Measurements from ENCODE around the gene ATP2B3. TPM values are rescaled to one million over a fixed set of nuclear protein-coding genes. Genes with fewer than 3 reads are reported as not detected.

The ATP2B3 gene
- total and polyA plus RNA-seq, 2 of the 4 experiments (the other 2 are of a cell fraction), result under 0.01 to 0.03 TPM

DNA sequence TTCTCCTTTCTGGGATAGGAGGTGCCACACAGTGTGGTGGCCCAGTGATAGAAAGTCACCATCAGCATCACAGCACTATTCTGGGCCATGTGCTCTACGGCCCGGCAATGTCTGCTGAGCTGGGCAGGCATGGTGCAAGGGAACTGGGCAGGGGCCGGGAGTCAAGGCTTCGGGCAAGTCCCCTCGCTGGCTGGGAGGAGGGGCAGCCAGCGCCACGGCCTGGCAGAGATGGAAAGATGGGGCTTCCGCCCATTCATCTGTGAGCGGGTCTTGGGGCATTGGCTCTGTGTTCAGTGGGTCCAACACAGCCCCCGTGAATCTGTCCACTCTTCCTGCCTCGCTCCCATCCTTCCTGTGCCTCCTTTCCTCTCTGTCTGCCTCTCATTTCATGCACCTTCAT is 7.1 kb upstream of the ATP2B3 start:
- Histone ChIP-seq H4K5ac (ENCODE audit: low read depth, low read length) (no peak overlapping the region), H2AK5ac (ENCODE audit: low read depth, low read length) (no peak overlapping the region), H3K27me3 (ENCODE audit: control insufficient read depth, insufficient read depth, low read length) (peaks cover 3% of the 10 kb centered on the region; the same call in 1 of the 2 replicates), H3K56ac (ENCODE audit: extremely low read depth, insufficient read depth, low read length) (no peak overlapping the region), H3K14ac (replicated peaks; ENCODE audit: low read depth, low read length) (no peak overlapping the region), H3K4me2 (ENCODE audit: low read depth, low read length) (no peak overlapping the region), H2AK9ac (replicated peaks; ENCODE audit: low read depth, low read length, poor library complexity) (peak overlapping the region; percentile 70), H3K4me3 (ENCODE audit: insufficient read depth, low read depth, low read length) (no peak overlapping the region), H4K8ac (ENCODE audit: low read depth in 2 of 2, low read length in 2 of 2) (no peak overlapping the region), H3K9me1 (ENCODE audit: insufficient read depth, low read length) (no peaks in the 10 kb centered on the region; the same call in 1 of the 2 replicates), H2BK15ac (ENCODE audit: low read depth, low read length) (no peak overlapping the region), H3K36me3 (ENCODE audit: control insufficient read depth, insufficient read depth, low read length) (no peaks in the 10 kb centered on the region), H4K20me1 (ENCODE audit: insufficient read depth, low read length) (no peaks in the 10 kb centered on the region), H2BK20ac (ENCODE audit: low read depth, low read length) (no peak overlapping the region), H3K4me1 (ENCODE audit: control insufficient read depth, insufficient read depth, low read length) (no peaks in the 10 kb centered on the region), H4K91ac (ENCODE audit: insufficient read depth, low read depth, low read length) (no peak overlapping the region), H3K9ac (ENCODE audit: low read depth, low read length) (no peak overlapping the region), H3K79me1 (ENCODE audit: low read depth in 1 of 2, low read length in 2 of 2) (no peaks in the 10 kb centered on the region), H2AFZ (replicated peaks; ENCODE audit: low read length, poor library complexity) (no peak overlapping the region), H3K4ac (ENCODE audit: low read depth, low read length) (no peak overlapping the region), H3K23ac (ENCODE audit: low read depth, low read length) (no peak overlapping the region), H3K9me3 (ENCODE audit: control insufficient read depth, insufficient read depth, low read length) (no peaks in the 10 kb centered on the region), H3K18ac (ENCODE audit: low read depth, low read length) (no peak overlapping the region), H2BK5ac (ENCODE audit: low read depth, low read length, poor library complexity, severe bottlenecking) (no peak overlapping the region), H3K27ac (ENCODE audit: insufficient read depth, low read length) (no peak overlapping the region), H2BK120ac (ENCODE audit: low read depth, low read length) (no peak overlapping the region)
- in situ Hi-C loops (cut with MboI; ENCODE audit: low sequenced_read_pairs) (no loop called here), intact Hi-C loops (cut with micrococcal nuclease) (no loop called here), dilution Hi-C loops (cut with HindIII; ENCODE audit: low sequenced_read_pairs, unreplicated experiment) (no loop called here)
- ATAC-seq (ENCODE audit: low read depth) (no peak), DNase-seq (no peak)
- ChIA-PET CTCF (interaction anchor here (0.6 to 1.6 kb wide), 3 partner anchors 29 to 556 kb away, joined by 3 to 7 read pairs (median 3); no protein-coding TSS in a partner anchor), POLR2A (ENCODE audit: unreplicated experiment) (no interaction called here)
- WGBS, 2 experiments (ENCODE audit: extremely low coverage in 2 of 2, insufficient read length in 1 of 2), result 72% methylated on average over 2 of the region's 11 CpGs; no CpG with 5 or more reads in 1 of the 2 experiments
- BruUV-seq (replicated peaks), result no TSS peak
- TF ChIP-seq SMC3 (IDR thresholded peaks at IDR 0.05; ENCODE audit: low read depth, low read length), result no peak
